Thyroid gland (tissue), 4 donors: ENCODE data around the gene JADE1.

Experiments used
- CTCF ChIP-seq, 6 experiments: fragments of 200-600 bp in 3 of 6; fragments of 450-650 bp in 3 of 6; sonication (generic) in 3 of 6; IDR thresholded peaks; one replicate each; pipeline ENCODE4 v1.5.1; 2016 to 2019; ENCODE audit warnings: antibody characterized with exemption in 6 of 6, mild to moderate bottlenecking in 2 of 6, inconsistent platforms in 1 of 6, moderate library complexity in 1 of 6
- POLR2A ChIP-seq, 2 donors: fragments of 450-650 bp; IDR thresholded peaks; one replicate each; pipeline ENCODE4 v1.6.1; 2017; ENCODE audit warnings: antibody characterized with exemption in 2 of 2, mild to moderate bottlenecking in 2 of 2, moderate library complexity in 1 of 2

DNA sequence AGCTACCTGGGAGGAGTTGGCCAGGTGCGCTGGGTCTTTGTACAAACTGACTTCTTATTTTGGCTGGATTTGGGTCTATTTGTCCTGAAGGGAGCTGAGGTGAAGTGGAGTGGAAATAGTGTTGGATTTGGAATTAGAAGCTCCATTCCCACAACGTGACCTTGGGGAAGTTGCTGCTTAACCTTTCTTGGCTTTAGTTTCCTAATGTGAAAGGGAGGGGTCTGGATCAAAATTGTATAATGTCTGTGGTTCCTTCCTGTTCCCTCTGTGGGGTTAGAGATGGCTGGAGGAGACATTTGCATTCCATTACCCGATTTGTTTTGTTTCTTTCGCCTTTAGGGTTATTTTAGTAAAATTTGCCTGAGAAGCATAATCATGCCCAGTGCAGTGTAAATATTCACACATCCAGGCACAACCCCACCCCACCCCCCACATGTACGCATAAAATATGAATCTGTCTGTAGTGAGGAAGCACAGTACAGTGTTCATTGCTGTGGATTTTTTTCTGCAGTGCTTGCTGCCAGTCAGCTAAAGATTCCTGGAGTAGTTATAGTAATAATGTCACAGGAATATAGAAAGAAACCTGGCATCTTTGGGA lies 21.5 kb downstream of the JADE1 start:
- TF ChIP-seq POLR2A (IDR thresholded peaks at IDR 0.05) (no peak), CTCF (IDR thresholded peaks at IDR 0.05) (no peak)
